OCI-LY7 (cell line): ENCODE data around the gene PEX5L.

Source experiments
- CTCF ChIP-seq: fragments of 200-600 bp; sonication (generic); conservative IDR thresholded peaks from 2 replicates; pipeline ENCODE4 v1.5.1; 2014; ENCODE audit warnings: mild to moderate bottlenecking, antibody characterized with exemption, low read length, moderate library complexity, mixed read lengths
- EZH2phosphoT487 ChIP-seq: fragments of 200-600 bp; sonication (generic); IDR thresholded peaks from 2 replicates; pipeline ENCODE4 v1.6.1; 2018; ENCODE audit warnings: low read depth, borderline replicate concordance, mild to moderate bottlenecking, mixed run types, antibody characterized with exemption, low read length, moderate library complexity, mixed read lengths

- TF ChIP-seq CTCF (no peak), EZH2phosphoT487 (no peak)
Measured at GRCh38 chr3:179953993-179954870, 82.5 kb downstream of the PEX5L start.
